GM12878 (cell line): Measurements from ENCODE around the gene MAFG. TPM values are rescaled to one million over a fixed set of nuclear protein-coding genes. Genes with fewer than 3 reads are reported as not detected.

Experiments
- CBFB ChIP-seq: IDR thresholded peaks from 2 replicates; pipeline ENCODE4 v1.6.1; 2016; ENCODE audit warnings: antibody characterized with exemption, low read depth
- CEBPZ ChIP-seq: fragments of 150-350 bp; IDR thresholded peaks from 2 replicates; pipeline ENCODE4 v1.6.1; 2016; ENCODE audit warnings: low read depth, low read length
- HCFC1 ChIP-seq: fragments of 150-350 bp; IDR thresholded peaks from 2 replicates; pipeline ENCODE4 v1.6.1; 2014; ENCODE audit warnings: low read length
- JUND ChIP-seq: IDR thresholded peaks from 2 replicates; pipeline ENCODE4 v1.6.1; 2012; ENCODE audit warnings: low read depth, mild to moderate bottlenecking, low read length, improper control_type of control experiment, moderate library complexity
- PAX5 ChIP-seq: IDR thresholded peaks from 2 replicates; pipeline ENCODE4 v1.6.1; 2011; ENCODE audit warnings: low read depth, low read length, borderline replicate concordance
- POLR2AphosphoS2 ChIP-seq: IDR thresholded peaks from 2 replicates; pipeline ENCODE4 v1.6.1; 2011; ENCODE audit warnings: low read depth, mild to moderate bottlenecking, low read length, improper control_type of control experiment, moderate library complexity
- STAT1 ChIP-seq: fragments of 450-650 bp; conservative IDR thresholded peaks from 2 replicates; pipeline ENCODE4 v1.6.1; 2014; ENCODE audit warnings: antibody characterized with exemption, mild to moderate bottlenecking
- polyA plus RNA-seq, 11 experiments: library from polyadenylated mRNA; depleted of rRNA in 4 of 11; unstranded in 6 of 11; stranded (reverse) in 5 of 11; fragments of >200 nt; fragmentation: Nextera tagmentation in 4 of 11; fragmentation: Illumina TruSeq in 1 of 11; extraction: Ambion mirVana in 4 of 11; extraction: Trizol in 1 of 11; gene quantifications; 1 replicate in 1 of 11; 2 replicates in 10 of 11; pipeline versions ENCODE4 v1.2.1 to v1.2.3, GENCODE V29; 2011 to 2016; ENCODE audit warnings: inconsistent platforms in 2 of 11, missing spikeins in 2 of 11, low read depth in 1 of 11
- total RNA-seq, 4 experiments: library from RNA; depleted of rRNA in 3 of 4; stranded (reverse); fragments of >200 nt in 3 of 4; fragmentation: Illumina TruSeq in 1 of 4; extraction: Trizol in 1 of 4; gene quantifications; 2 replicates each; pipeline versions ENCODE4 v1.2.1 to v1.2.3, GENCODE V29; 2013 to 2021
- TF ChIP-seq, protein P1 (sequence below): fragments of 450-650 bp; IDR thresholded peaks from 2 replicates; pipeline ENCODE4 v1.6.1; 2017; ENCODE audit warnings: mild to moderate bottlenecking, low read depth, inconsistent platforms; ENCODE audit not compliant: poor library complexity, severe bottlenecking

Gene MAFG
- total and polyA plus RNA-seq, 10 of the 15 experiments (the other 5 are each of a cell fraction or from before 2014, with no cell fraction given): 0.48 to 20.1 (median 7.6) TPM

- TF ChIP-seq PAX5: no peak
- no peak for TF ChIP-seq STAT1
- TF ChIP-seq CBFB: no peak
- no peak for TF ChIP-seq CEBPZ
- TF ChIP-seq POLR2AphosphoS2: no peak
- TF ChIP-seq HCFC1: no peak
- TF ChIP-seq JUND: no peak
- TF ChIP-seq, protein P1, sequence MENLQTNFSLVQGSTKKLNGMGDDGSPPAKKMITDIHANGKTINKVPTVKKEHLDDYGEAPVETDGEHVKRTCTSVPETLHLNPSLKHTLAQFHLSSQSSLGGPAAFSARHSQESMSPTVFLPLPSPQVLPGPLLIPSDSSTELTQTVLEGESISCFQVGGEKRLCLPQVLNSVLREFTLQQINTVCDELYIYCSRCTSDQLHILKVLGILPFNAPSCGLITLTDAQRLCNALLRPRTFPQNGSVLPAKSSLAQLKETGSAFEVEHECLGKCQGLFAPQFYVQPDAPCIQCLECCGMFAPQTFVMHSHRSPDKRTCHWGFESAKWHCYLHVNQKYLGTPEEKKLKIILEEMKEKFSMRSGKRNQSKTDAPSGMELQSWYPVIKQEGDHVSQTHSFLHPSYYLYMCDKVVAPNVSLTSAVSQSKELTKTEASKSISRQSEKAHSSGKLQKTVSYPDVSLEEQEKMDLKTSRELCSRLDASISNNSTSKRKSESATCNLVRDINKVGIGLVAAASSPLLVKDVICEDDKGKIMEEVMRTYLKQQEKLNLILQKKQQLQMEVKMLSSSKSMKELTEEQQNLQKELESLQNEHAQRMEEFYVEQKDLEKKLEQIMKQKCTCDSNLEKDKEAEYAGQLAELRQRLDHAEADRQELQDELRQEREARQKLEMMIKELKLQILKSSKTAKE: no peak
These were observed 35.2 kb upstream of the MAFG start (continued) for GRCh38 chr17:81962499-81963441.
